ENCODE measurements around the gene FHAD1.

- TF ChIP-seq NBN (IDR thresholded peaks at IDR 0.05) (no peak), HCFC1 (IDR thresholded peaks at IDR 0.05; ENCODE audit: low read length) (no peak), BCL3 (IDR thresholded peaks at IDR 0.05; ENCODE audit: borderline replicate concordance, insufficient read depth, low read depth, low read length, poor library complexity, severe bottlenecking) (no peak), REST (IDR thresholded peaks at IDR 0.05; ENCODE audit: low read depth, low read length) (no peak), CTCF (IDR thresholded peaks at IDR 0.05 in 2 of 3, conservative IDR thresholded peaks at IDR 0.05 in 1 of 3; ENCODE audit: control insufficient read depth in 2 of 3, extremely low read depth in 1 of 3, insufficient read depth in 1 of 3, low read depth in 3 of 3, low read length in 3 of 3) (no peak), CBX3 (IDR thresholded peaks at IDR 0.05; ENCODE audit: borderline replicate concordance, low read depth) (no peak), POLR2AphosphoS5 (IDR thresholded peaks at IDR 0.05; ENCODE audit: low read length) (no peak), PKNOX1 (IDR thresholded peaks at IDR 0.05) (no peak), IRF3 (IDR thresholded peaks at IDR 0.05) (no peak), POLR2A (IDR thresholded peaks at IDR 0.05; ENCODE audit: low read depth, low read length) (no peak)
These were observed 94.2 kb downstream of the FHAD1 start for GRCh38 chr1:15341228-15341627.
